ENCODE data around the gene HHATL.

Gene HHATL

GRCh38 chr3:42747581-42747980 is 45.0 kb upstream of the HHATL start (continued):
- no peak for TF ChIP-seq ZBTB1 (tag by site-specific recombination; IDR thresholded peaks at IDR 0.05)
- TF ChIP-seq ZFP69B (tag by site-specific recombination; IDR thresholded peaks at IDR 0.05) = no peak
- TF ChIP-seq ZNF510 (tag by site-specific recombination; IDR thresholded peaks at IDR 0.05; ENCODE audit: insufficient replicate concordance) = no peak
- no peak for TF ChIP-seq ZNF16 (tag by site-specific recombination; IDR thresholded peaks at IDR 0.05; ENCODE audit: low read depth)
- no peak for TF ChIP-seq ZNF501 (tag by site-specific recombination; IDR thresholded peaks at IDR 0.05)
- no peak for TF ChIP-seq ZNF530 (tag by site-specific recombination; IDR thresholded peaks at IDR 0.05; ENCODE audit: low read depth)

GRCh38 chr3:42746455-42747450 is 44.2 kb upstream of the HHATL start:
- Histone ChIP-seq H3K4me3 (ENCODE audit: low read depth, low read length) (no peak overlapping the region), H3K36me3 (ENCODE audit: control insufficient read depth in 2 of 2, insufficient read depth in 1 of 2, low read length in 2 of 2) (no peaks in the 10 kb centered on the region), H3K27ac (ENCODE audit: extremely low read depth, low read depth, low read length) (no peak overlapping the region), H3K4me1 (ENCODE audit: control insufficient read depth, insufficient read depth, low read length) (no peaks in the 10 kb centered on the region), H3K9me3 (ENCODE audit: control insufficient read depth, insufficient read depth, low read depth, low read length) (no peaks in the 10 kb centered on the region)
- ChIA-PET CTCF (interaction anchor here (0.6 to 1.2 kb wide), 6 partner anchors 8 to 535 kb away, joined by 3 to 5 read pairs (median 4); no protein-coding TSS in a partner anchor), POLR2A (no interaction called here)
- TF ChIP-seq ZIC2 (tag by site-specific recombination; IDR thresholded peaks at IDR 0.05) = no peak
- TF ChIP-seq, protein P1, sequence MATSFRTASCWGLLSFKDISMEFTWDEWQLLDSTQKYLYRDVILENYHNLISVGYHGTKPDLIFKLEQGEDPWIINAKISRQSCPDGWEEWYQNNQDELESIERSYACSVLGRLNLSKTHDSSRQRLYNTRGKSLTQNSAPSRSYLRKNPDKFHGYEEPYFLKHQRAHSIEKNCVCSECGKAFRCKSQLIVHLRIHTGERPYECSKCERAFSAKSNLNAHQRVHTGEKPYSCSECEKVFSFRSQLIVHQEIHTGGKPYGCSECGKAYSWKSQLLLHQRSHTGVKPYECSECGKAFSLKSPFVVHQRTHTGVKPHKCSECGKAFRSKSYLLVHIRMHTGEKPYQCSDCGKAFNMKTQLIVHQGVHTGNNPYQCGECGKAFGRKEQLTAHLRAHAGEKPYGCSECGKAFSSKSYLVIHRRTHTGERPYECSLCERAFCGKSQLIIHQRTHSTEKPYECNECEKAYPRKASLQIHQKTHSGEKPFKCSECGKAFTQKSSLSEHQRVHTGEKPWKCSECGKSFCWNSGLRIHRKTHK (tag by site-specific recombination; IDR thresholded peaks at IDR 0.05) = no peak
- no peak for TF ChIP-seq ZNF138 (tag by site-specific recombination; IDR thresholded peaks at IDR 0.05; ENCODE audit: borderline replicate concordance)

GRCh38 chr3:42745776-42746454 is 43.3 kb upstream of the HHATL start:
- no peak overlapping the region for H3K4me3 ChIP-seq (ENCODE audit: low read depth, low read length)
- POLR2A ChIA-PET = no interaction called here
- no peak overlapping the region for H3K27ac ChIP-seq (ENCODE audit: extremely low read depth, low read depth, low read length)
- TF ChIP-seq ZFP69B (tag by site-specific recombination; IDR thresholded peaks at IDR 0.05) = no peak
- TF ChIP-seq ZNF169 (tag by site-specific recombination; IDR thresholded peaks at IDR 0.05) = no peak
- no peak for TF ChIP-seq ZNF654 (tag by site-specific recombination; IDR thresholded peaks at IDR 0.05; ENCODE audit: low read depth)
- no peak for TF ChIP-seq ZBTB48 (tag by site-specific recombination; IDR thresholded peaks at IDR 0.05)
- no peaks in the 10 kb centered on the region for H3K4me1 ChIP-seq (ENCODE audit: control insufficient read depth, insufficient read depth, low read length)
- no peaks in the 10 kb centered on the region for H3K9me3 ChIP-seq (ENCODE audit: control insufficient read depth, insufficient read depth, low read depth, low read length)
- CTCF ChIA-PET = interaction anchor here (0.5 to 3.1 kb wide), 14 partner anchors 12 to 534 kb away, joined by 3 to 13 read pairs (median 4); no protein-coding TSS in a partner anchor
- H3K36me3 ChIP-seq (ENCODE audit: control insufficient read depth in 2 of 2, insufficient read depth in 1 of 2, low read length in 2 of 2) = no peaks in the 10 kb centered on the region

GRCh38 chr3:42745291-42745745 is 42.7 kb upstream of the HHATL start:
- Histone ChIP-seq H3K4me1 (ENCODE audit: control insufficient read depth, insufficient read depth, low read length) (no peaks in the 10 kb centered on the region), H3K9me3 (ENCODE audit: control insufficient read depth, insufficient read depth, low read depth, low read length) (no peaks in the 10 kb centered on the region), H3K4me3 (ENCODE audit: low read depth, low read length) (no peak overlapping the region), H3K27ac (ENCODE audit: extremely low read depth, low read depth, low read length) (no peak overlapping the region), H3K36me3 (ENCODE audit: control insufficient read depth in 2 of 2, insufficient read depth in 1 of 2, low read length in 2 of 2) (no peaks in the 10 kb centered on the region)
- ChIA-PET CTCF (interaction anchor here (0.7 to 3.1 kb wide), 11 partner anchors 12 to 174 kb away, joined by 3 to 13 read pairs (median 4); no protein-coding TSS in a partner anchor), POLR2A (no interaction called here)
- peak; percentile 25 for TF ChIP-seq PRDM10 (tag by site-specific recombination; IDR thresholded peaks at IDR 0.05)
- no peak for TF ChIP-seq ZNF239 (tag by site-specific recombination; IDR thresholded peaks at IDR 0.05)
- TF ChIP-seq, protein P2, sequence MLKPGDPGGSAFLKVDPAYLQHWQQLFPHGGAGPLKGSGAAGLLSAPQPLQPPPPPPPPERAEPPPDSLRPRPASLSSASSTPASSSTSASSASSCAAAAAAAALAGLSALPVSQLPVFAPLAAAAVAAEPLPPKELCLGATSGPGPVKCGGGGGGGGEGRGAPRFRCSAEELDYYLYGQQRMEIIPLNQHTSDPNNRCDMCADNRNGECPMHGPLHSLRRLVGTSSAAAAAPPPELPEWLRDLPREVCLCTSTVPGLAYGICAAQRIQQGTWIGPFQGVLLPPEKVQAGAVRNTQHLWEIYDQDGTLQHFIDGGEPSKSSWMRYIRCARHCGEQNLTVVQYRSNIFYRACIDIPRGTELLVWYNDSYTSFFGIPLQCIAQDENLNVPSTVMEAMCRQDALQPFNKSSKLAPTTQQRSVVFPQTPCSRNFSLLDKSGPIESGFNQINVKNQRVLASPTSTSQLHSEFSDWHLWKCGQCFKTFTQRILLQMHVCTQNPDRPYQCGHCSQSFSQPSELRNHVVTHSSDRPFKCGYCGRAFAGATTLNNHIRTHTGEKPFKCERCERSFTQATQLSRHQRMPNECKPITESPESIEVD (tag by site-specific recombination; IDR thresholded peaks at IDR 0.05) = 0 out of 2 replicates have a peak, but pooled peaks have one; percentile 41
- TF ChIP-seq ZNF670 (tag by site-specific recombination; IDR thresholded peaks at IDR 0.05; ENCODE audit: low read depth) = no peak
